ENCODE data around the gene RUNX2.

Gene RUNX2

DNA sequence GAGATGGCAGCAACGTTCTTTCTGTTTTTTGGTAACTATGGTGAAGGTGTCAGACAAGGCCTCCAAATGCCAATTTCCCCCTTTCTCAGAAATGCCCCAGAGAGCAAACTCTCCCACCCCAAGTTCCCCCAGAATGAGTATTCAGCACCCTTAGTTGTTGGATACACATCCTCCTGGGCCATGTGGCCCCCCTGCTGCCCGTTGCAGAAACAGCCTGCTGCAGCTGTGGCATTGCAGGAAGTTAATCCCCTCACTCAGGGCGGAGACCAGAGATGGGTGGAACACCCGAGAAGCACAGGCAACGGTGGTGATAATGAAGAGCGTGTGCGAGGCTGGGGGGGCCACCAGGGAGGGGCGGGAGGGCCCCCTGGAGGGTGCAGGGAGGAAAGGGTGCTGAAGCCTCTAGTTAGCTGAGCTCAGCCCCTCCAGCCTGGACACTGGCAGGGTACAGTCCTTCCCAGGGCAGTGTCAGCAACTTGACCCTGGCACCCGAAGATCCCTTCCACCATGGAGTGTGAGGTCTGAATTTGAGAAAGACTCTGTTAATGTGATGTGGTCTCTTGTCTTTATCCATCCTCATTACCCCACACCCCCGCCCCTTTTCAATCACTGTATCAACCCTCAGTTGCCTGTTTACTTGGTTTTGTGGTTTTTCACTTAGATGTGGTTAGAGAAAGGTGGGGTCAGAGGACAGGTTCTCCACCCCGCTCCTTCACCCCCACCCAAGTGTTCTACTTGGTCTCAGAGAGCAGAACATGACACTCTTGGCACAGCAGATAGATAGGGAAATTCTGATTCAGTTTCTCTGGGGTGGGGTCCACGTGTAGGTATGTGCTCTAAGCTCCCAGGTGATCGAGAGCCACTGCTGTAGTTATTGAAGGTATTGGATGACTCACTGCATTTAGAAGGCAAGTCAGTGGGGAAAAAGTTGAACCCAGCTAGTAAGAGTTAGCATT lies 258.4 kb downstream of the RUNX2 start:
- Histone ChIP-seq H3K4me2 (peak overlapping the region; percentile 9; the same call in 1 of the 2 replicates), H3K9me3 (no peaks in the 10 kb centered on the region), H3K27me3 (no peaks in the 10 kb centered on the region), H3K4me3 (no peak overlapping the region), H3K9ac (no peak overlapping the region), H3K36me3 (no peaks in the 10 kb centered on the region), H3K27ac (no peak overlapping the region), H4K20me1 (no peaks in the 10 kb centered on the region), H3K4me1 (no peaks in the 10 kb centered on the region; the same call in 1 of the 2 replicates)
- TF ChIP-seq Cebpa-rat (IDR thresholded peaks at IDR 0.05), result no peak

DNA sequence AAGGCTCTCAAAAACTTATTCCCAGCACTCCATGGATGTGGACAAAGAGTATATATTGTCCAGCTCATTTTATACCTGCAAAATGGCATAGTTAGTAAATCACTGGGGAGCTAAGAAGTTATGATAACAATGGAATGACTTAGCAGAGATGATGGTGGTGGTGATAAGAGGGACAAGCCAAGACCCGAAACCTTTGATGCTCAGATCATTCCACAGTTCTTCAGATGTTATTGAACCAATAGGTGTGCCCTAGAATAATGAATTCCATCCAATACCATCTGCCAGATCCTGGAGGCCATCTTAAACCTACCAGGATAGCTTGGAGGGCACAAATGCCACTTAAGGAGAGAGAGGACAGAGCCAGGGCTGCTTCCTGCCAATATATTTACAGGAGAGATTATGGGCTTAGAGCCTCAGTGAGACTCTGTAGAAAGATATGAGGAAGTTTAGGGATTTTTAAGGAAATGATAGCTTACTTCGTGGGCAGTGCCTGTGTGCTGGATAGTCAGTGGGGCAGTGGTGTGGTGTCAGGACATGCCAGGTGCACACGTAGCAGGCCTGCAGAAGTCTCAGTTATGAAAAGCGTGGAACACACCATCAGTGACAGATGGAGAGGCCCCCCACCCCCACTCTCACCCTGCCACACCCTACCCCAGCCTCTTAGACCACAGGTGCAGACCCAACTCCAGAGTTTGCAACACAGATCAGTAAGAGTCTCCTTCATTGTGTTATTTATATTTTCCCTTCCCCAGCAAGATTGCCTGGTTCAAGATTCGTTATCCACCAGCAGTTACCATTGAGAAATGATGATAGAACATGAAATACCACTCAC lies 259.3 kb downstream of the RUNX2 start:
- H3K27me3 ChIP-seq, result no peaks in the 10 kb centered on the region
- H3K9me3 ChIP-seq, result no peaks in the 10 kb centered on the region

DNA sequence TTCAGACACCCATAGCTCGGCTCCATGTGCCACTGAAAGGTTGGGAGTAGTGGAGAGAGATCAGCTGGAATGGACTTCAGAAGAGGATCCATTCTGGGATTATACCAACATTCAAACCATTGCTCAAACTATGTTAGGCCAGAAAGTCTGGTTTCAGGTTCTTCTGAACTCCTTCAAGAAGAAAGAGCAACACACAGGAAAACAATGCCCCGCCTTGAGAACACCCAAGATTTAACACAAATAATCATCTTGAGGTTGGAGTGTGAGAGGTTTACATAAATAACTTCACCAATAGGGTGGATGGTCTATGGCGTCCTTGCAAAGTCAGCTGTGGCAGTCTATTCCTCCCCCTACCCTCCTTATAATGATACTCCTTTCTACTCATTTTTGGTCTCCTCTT lies 261.2 kb downstream of the RUNX2 start:
- H3K9me3 ChIP-seq, result no peaks in the 10 kb centered on the region
- H3K4me2 ChIP-seq, result no peak overlapping the region
- TF ChIP-seq Cebpa-rat (IDR thresholded peaks at IDR 0.05), result no peak
- no peak overlapping the region for H3K4me3 ChIP-seq
- H3K27ac ChIP-seq, result no peak overlapping the region
- H3K4me1 ChIP-seq, result no peaks in the 10 kb centered on the region; the same call in 1 of the 2 replicates
- H4K20me1 ChIP-seq, result no peaks in the 10 kb centered on the region
- no peak overlapping the region for H3K9ac ChIP-seq
- no peaks in the 10 kb centered on the region for H3K27me3 ChIP-seq
- no peaks in the 10 kb centered on the region for H3K36me3 ChIP-seq

More for the DNA sequence above, 259.3 kb downstream of the RUNX2 start:
- Histone ChIP-seq H3K36me3 (no peaks in the 10 kb centered on the region), H4K20me1 (no peaks in the 10 kb centered on the region), H3K4me2 (no peak overlapping the region), H3K27ac (no peak overlapping the region), H3K4me3 (no peak overlapping the region), H3K4me1 (no peaks in the 10 kb centered on the region; the same call in 1 of the 2 replicates), H3K9ac (no peak overlapping the region)
- TF ChIP-seq Cebpa-rat (IDR thresholded peaks at IDR 0.05), result no peak

DNA sequence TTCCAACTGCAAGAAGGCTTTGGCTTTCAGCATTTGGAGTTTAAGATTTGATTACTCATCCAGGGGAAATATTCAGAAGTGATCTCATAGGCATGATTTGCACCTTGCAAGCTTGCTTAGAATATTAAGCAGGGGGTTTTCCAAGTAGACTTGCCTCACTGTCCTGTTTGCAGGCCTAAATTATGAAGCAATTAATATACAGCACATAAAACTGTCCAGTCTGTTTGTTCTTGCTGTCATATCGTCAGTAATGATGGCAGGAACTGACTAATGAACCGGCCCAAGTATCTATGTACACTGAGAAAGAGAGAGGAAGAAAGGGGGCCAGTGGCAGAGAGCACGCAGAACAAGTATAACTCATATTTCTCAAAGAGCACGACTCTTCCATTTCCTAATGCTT lies 262.1 kb downstream of the RUNX2 start:
- H3K9ac ChIP-seq, result no peak overlapping the region
- H4K20me1 ChIP-seq, result no peaks in the 10 kb centered on the region
- no peak for TF ChIP-seq Cebpa-rat (IDR thresholded peaks at IDR 0.05)
- H3K4me3 ChIP-seq, result no peak overlapping the region
- no peaks in the 10 kb centered on the region for H3K36me3 ChIP-seq
- H3K9me3 ChIP-seq, result no peaks in the 10 kb centered on the region
- no peak overlapping the region for H3K27ac ChIP-seq
- no peak overlapping the region for H3K4me2 ChIP-seq
- H3K27me3 ChIP-seq, result no peaks in the 10 kb centered on the region
- no peaks in the 10 kb centered on the region; the same call in 1 of the 2 replicates for H3K4me1 ChIP-seq

DNA sequence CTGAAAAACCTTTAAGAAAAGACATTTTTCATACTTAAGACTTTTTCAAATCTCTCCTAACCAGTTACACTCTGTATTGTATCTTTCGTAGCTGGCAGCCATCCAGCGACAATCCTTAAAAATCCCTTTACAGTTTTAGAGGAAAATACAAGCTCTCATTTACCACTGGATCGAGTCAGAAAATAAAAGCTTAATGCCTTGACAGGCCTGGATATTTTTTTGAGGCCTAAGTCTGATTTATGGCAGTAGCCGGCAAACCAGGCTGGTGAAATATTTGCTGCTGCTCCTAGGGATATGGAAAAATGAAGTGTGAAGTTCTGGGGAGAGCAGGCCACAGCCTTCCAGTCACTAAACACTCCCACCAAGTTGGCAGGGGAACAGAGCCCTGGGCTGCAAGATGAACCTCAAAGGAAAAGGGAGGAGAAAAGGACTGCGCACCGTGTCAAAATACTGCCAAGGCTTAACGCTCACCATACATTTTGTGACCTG lies 262.6 kb downstream of the RUNX2 start:
- H3K27ac ChIP-seq, result no peak overlapping the region
- no peaks in the 10 kb centered on the region; the same call in 1 of the 2 replicates for H3K4me1 ChIP-seq
- TF ChIP-seq Cebpa-rat (IDR thresholded peaks at IDR 0.05), result no peak
- H3K9me3 ChIP-seq, result no peaks in the 10 kb centered on the region
- no peaks in the 10 kb centered on the region for H3K27me3 ChIP-seq
- no peaks in the 10 kb centered on the region for H4K20me1 ChIP-seq
- no peak overlapping the region for H3K9ac ChIP-seq
- H3K4me2 ChIP-seq, result no peak overlapping the region
- H3K4me3 ChIP-seq, result no peak overlapping the region
- no peaks in the 10 kb centered on the region for H3K36me3 ChIP-seq

DNA sequence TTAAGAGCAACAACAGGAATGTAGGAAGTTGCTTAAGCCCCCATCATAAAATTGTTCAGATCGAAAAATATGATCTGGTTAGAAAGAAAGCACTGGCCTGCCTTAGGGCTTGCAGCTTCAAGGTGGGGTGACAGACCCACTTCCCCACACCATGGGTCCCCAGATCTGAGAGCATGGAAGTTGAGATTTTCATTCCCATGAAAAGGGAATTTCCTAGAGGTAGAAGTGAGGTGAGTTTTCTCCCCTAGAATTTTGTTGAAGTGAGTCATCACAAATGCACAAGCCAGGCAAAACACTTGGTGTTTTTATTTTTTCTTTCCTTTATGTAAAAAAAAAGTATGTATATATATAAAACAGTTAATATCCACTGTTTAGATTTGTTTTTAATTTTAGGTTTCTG lies 263.2 kb downstream of the RUNX2 start:
- H3K4me2 ChIP-seq, result no peak overlapping the region
- H4K20me1 ChIP-seq, result no peaks in the 10 kb centered on the region
- no peak overlapping the region for H3K9ac ChIP-seq
- no peak overlapping the region for H3K27ac ChIP-seq
- TF ChIP-seq Cebpa-rat (IDR thresholded peaks at IDR 0.05), result no peak
- H3K4me3 ChIP-seq, result no peak overlapping the region
- H3K27me3 ChIP-seq, result no peaks in the 10 kb centered on the region
- H3K36me3 ChIP-seq, result no peaks in the 10 kb centered on the region
- no peaks in the 10 kb centered on the region; the same call in 1 of the 2 replicates for H3K4me1 ChIP-seq
- no peaks in the 10 kb centered on the region for H3K9me3 ChIP-seq

DNA sequence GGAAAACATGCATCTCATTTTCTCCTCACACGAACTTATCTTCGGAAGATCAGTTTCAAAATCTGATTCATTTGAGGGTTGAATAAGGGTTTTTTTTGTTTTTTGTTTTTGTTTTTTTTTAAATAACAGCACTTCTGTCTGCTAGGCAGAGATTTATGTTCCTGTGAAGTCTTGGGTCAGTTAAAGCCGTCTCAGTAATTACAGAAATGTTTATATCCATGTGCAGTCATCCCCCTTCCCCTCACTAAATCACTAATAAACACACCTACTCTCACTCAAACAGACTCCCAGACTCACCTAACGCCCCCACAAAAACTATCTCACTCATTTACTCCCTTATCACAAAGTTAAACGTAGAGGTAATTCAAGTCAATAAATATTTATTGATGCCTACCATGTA lies 263.8 kb downstream of the RUNX2 start:
- no peaks in the 10 kb centered on the region for H4K20me1 ChIP-seq
- no peak overlapping the region for H3K9ac ChIP-seq
- no peak overlapping the region for H3K4me2 ChIP-seq
- no peak for TF ChIP-seq Cebpa-rat (IDR thresholded peaks at IDR 0.05)
- H3K4me1 ChIP-seq, result no peaks in the 10 kb centered on the region; the same call in 1 of the 2 replicates
- H3K36me3 ChIP-seq, result no peaks in the 10 kb centered on the region
- H3K9me3 ChIP-seq, result no peaks in the 10 kb centered on the region
- no peak overlapping the region for H3K4me3 ChIP-seq
- no peak overlapping the region for H3K27ac ChIP-seq
- no peaks in the 10 kb centered on the region for H3K27me3 ChIP-seq

DNA sequence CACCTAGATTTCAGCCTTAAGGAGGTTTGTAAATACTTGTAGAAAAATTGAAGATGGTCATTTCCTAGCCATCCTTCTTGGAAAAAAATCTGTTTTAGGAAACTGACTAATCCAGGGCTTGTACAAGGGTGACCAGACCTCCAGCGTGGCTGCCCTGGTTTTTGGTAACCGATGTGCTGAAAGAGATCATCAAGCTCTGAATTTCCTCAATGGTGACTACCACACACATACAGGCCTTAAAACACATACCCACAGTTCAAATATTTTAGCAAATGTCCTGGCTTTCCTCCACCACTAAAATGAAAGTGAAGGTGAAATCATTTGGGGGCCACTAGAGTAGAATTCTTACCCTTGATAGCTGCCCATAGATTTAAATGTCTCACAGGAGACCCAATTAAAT lies 264.9 kb downstream of the RUNX2 start:
- H3K4me2 ChIP-seq, result no peak overlapping the region

DNA sequence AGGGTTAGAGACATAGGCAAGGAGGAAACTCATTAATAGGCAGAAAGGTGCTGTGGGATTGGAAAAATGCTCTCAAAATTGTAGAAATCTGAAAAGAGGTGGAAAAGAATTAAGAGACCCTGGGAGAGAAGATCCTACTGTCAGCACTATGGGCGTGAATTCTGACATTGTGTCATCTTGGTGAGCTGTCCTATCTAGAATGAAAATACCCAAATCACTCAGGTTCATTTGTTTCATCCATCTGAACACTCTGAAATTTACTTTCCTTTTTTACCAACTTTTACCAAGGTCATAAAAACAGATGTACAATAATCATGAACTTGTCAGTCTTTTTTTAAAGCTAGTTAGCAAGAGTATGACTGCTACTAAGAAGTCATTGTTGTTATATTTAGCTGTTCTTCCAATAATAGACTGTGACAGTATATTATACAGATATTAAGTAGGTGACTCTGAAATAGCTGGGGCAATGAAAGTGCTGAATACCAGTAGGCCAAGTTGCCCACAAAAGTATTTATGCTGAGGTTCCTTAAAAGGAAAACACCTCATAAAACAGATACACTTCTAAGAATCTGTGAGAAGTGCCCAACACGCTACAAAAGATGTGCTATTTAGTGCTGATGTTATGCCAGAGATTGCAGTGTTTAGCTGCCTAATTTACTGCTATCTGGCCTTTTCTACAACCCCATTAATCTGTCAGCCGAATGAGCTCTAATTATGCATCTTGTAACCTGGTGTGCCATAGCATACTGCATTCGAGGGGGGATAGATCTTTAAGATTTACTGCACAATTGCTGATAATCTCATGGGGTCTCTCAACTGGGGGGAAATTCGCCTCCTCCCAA lies 267.1 kb downstream of the RUNX2 start:
- H3K4me2 ChIP-seq, result no peak overlapping the region
- H3K4me1 ChIP-seq, result no peaks in the 10 kb centered on the region
- H3K4me3 ChIP-seq, result no peak overlapping the region
- no peak overlapping the region for H3K9ac ChIP-seq
- no peak overlapping the region for H3K27ac ChIP-seq
- no peak for TF ChIP-seq Cebpa-rat (IDR thresholded peaks at IDR 0.05)
- peaks cover 9% of the 10 kb centered on the region for H3K9me3 ChIP-seq
- no peaks in the 10 kb centered on the region for H3K27me3 ChIP-seq
- no peaks in the 10 kb centered on the region for H3K36me3 ChIP-seq
- no peaks in the 10 kb centered on the region for H4K20me1 ChIP-seq

More for the DNA sequence above, 264.9 kb downstream of the RUNX2 start:
- Histone ChIP-seq H3K4me3 (no peak overlapping the region), H3K27ac (no peak overlapping the region), H3K4me1 (no peaks in the 10 kb centered on the region), H3K27me3 (no peaks in the 10 kb centered on the region), H3K36me3 (no peaks in the 10 kb centered on the region), H4K20me1 (no peaks in the 10 kb centered on the region), H3K9me3 (no peaks in the 10 kb centered on the region), H3K9ac (no peak overlapping the region)
- TF ChIP-seq Cebpa-rat (IDR thresholded peaks at IDR 0.05), result no peak

Measured in BLaER1 (cell line).